Measurements from ENCODE around the gene CYP11A1.

The CYP11A1 gene

GRCh38 chr15:74402873-74403587, 35.6 kb upstream of the CYP11A1 start:
- no peak for TF ChIP-seq CTCF (IDR thresholded peaks at IDR 0.05; ENCODE audit: control extremely low read depth, extremely low read depth, low read depth, missing control alignments)
- ChIA-PET POLR2A (interaction anchor here (0.7 to 3.7 kb wide), 11 partner anchors 8 to 138 kb away, joined by 3 to 29 read pairs (median 6); partner anchors contain the start of gene SEMA7A), CTCF (interaction anchor here (0.9 to 14.7 kb wide), 13 partner anchors 9 to 142 kb away, joined by 3 to 160 read pairs (median 4); partner anchors contain the start of gene SEMA7A)
- DNase-seq (ENCODE audit: extremely low spot score): peak; percentile 79

GRCh38 chr15:74402337-74402841, 34.9 kb upstream of the CYP11A1 start:
- TF ChIP-seq CTCF (IDR thresholded peaks at IDR 0.05; ENCODE audit: control extremely low read depth, extremely low read depth, low read depth, missing control alignments): no peak
- POLR2A ChIA-PET: interaction anchor here (1.1 to 3.7 kb wide), 9 partner anchors 9 to 31 kb away, joined by 3 to 29 read pairs (median 7); partner anchors contain the start of gene SEMA7A
- CTCF ChIA-PET: interaction anchor here (0.9 to 14.7 kb wide), 11 partner anchors 10 to 143 kb away, joined by 3 to 160 read pairs (median 5); partner anchors contain the start of gene SEMA7A
- DNase-seq (ENCODE audit: extremely low spot score): no peak

- no peak for DNase-seq (ENCODE audit: extremely low spot score)
- ChIA-PET CTCF (interaction anchor here (1.3 to 14.7 kb wide), 7 partner anchors 9 to 31 kb away, joined by 4 to 160 read pairs (median 5); partner anchors contain the start of gene SEMA7A), POLR2A (interaction anchor here (1.0 to 3.7 kb wide), 4 partner anchors 10 to 30 kb away, joined by 4 to 19 read pairs (median 6); no protein-coding TSS in a partner anchor)
- no peak for TF ChIP-seq CTCF (IDR thresholded peaks at IDR 0.05; ENCODE audit: control extremely low read depth, extremely low read depth, low read depth, missing control alignments)
These were observed 33.7 kb upstream of the CYP11A1 start for GRCh38 chr15:74400915-74401757.

- CTCF ChIA-PET: interaction anchor here (1.3 to 14.7 kb wide), 6 partner anchors 8 to 32 kb away, joined by 4 to 160 read pairs (median 6); partner anchors contain the start of gene SEMA7A
- POLR2A ChIA-PET: interaction anchor here (0.7 to 1.2 kb wide), 3 partner anchors 31 to 1936 kb away, joined by 4 to 7 read pairs (median 4); no protein-coding TSS in a partner anchor
- TF ChIP-seq CTCF (IDR thresholded peaks at IDR 0.05; ENCODE audit: control extremely low read depth, extremely low read depth, low read depth, missing control alignments): no peak
- no peak for DNase-seq (ENCODE audit: extremely low spot score)
These were observed 32.9 kb upstream of the CYP11A1 start for GRCh38 chr15:74400313-74400860.

- no peak for TF ChIP-seq CTCF (IDR thresholded peaks at IDR 0.05; ENCODE audit: control extremely low read depth, extremely low read depth, low read depth, missing control alignments)
- POLR2A ChIA-PET: interaction anchor here (0.6 to 1.2 kb wide), 4 partner anchors 15 to 1937 kb away, joined by 3 to 7 read pairs (median 4); no protein-coding TSS in a partner anchor
- CTCF ChIA-PET: interaction anchor here (1.3 to 14.7 kb wide), 4 partner anchors 11 to 33 kb away, joined by 4 to 160 read pairs (median 82); partner anchors contain the start of gene SEMA7A
- DNase-seq (ENCODE audit: extremely low spot score): no peak
These were observed 32.3 kb upstream of the CYP11A1 start for GRCh38 chr15:74399511-74400312.
